GM12892 (cell line): ENCODE measurements around the gene FILIP1L.

ENCODE experiments used
- POLR2A ChIP-seq: IDR thresholded peaks from 2 replicates; pipeline ENCODE4 v1.6.1; 2011; ENCODE audit warnings: low read depth, low read length, control low read depth
- POLR2AphosphoS5 ChIP-seq: IDR thresholded peaks from 2 replicates; pipeline ENCODE4 v1.6.1; 2011; ENCODE audit warnings: low read depth, low read length, control low read depth
- TAF1 ChIP-seq: IDR thresholded peaks from 2 replicates; pipeline ENCODE4 v1.6.1; 2011; ENCODE audit warnings: low read depth, mild to moderate bottlenecking, control low read depth, low read length, borderline replicate concordance

DNA sequence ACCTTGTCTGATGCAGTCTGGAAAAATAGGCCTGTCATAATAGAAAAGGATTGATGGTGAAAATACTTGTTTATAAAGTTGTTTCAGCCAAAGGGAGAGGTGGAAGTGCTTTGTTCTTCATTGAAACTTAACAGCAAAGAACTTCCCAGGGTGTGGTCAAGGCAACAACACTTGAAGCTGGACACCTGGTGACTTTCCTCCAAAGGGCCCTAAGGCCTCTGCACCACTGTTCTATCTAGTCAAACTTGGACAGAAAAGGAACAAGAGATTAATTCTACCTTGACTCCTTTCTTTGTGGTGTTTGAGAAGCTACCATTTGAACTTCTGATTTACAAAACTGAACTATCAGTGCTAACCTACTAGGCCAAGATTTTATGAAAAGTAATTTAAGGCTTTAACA, 194.6 kb downstream of the FILIP1L start:
- no peak for TF ChIP-seq POLR2AphosphoS5
- TF ChIP-seq POLR2A = no peak
- TF ChIP-seq TAF1 = no peak
